GM18519 (cell line): ENCODE data around the gene ATP1B4.
"Not testable (repeated sequence)": the region's sequence is repeated elsewhere in the genome, so short reads cannot be mapped to it uniquely, and the experiment has no call there.

Source experiments
- ATAC-seq: cut with Tn5 transposase; IDR thresholded peaks from one replicate; pipeline ENCODE4 v1.9.1; 2021; ENCODE audit warnings: mild to moderate bottlenecking, moderate library complexity; ENCODE audit not compliant: unreplicated experiment, low FRiP score

The ATP1B4 gene

DNA sequence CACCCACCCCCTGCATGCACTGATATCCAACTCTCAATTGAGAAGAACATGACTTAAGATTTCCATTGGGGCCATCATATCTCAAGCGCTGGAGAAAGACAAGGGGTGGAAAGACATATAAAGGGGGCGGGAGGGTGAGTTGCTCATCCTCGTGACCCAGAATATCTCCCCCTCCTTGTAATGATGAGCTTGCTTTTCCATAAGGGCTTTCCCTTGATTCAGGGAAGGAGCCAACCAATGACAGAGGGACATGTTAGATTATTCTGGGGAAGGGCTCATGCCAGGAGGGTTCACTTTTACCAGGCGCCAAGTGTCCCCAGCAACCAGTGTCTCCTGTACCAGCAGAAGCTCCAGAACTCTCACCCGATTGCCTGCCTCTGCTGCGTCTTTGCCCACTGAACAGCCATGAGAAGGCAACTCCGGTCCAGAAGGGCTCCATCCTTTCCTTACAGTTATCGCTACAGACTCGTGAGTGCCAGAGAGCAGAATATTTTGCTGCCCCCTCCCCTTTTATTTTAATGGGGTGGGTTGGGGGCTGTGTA lies at the start of gene ATP1B4:
ATP1B4 (plus strand) TSS at position 326 of the 542 bp plus-strand sequence; CDS start at position 406, 80 bp downstream.
- ATAC-seq, result no peak

DNA sequence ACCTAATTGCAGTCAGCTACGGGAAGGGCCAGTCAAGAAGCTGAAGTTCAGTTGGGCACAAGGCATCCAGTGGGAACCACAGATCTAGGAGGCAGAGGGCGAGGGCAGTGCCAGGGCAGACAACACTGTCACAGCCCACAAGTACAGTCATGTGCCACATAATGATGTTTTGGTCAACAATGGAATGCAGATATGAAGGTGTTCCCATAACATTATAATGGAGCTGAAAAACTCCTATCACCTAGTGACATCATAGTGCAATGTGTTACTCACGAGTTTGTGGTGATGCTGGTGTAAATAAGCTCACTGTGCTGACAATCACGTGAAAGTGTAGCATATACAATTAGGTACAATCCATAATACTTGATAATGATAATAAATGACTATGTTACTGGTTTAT lies 46.1 kb upstream of the ATP1B4 start:
- no peak for ATAC-seq

DNA sequence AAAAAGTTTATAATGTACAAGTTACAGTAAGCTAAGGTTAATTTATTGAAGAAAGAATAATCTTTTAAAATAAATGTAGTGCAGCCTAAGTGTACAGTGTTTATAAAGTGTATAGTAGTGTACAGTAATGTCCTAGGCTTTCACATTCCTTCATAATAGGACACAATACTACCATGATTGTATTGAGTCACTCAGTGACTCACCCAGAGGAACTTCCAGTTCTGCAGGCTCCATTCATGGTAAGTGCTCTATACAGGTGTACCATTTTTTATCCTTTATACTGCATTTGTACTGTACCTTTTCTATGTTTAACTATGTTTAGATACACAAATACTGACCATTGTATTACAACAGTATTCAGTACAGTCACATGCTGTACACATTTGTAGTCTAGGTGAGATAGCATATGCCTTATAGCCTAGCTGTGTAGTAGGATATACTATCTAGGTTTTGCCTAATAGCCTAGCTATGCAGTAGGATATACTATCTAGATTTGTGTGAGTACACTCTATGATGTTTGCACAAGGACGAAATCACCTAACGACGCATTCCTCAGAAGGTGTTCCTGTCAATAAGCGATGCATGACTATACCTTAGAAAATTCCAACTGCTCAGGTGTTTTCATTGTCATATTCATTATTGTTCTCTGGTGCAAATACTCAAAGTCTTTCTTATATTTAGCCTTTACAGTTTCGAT lies 45.2 kb upstream of the ATP1B4 start:
- no peak for ATAC-seq

DNA sequence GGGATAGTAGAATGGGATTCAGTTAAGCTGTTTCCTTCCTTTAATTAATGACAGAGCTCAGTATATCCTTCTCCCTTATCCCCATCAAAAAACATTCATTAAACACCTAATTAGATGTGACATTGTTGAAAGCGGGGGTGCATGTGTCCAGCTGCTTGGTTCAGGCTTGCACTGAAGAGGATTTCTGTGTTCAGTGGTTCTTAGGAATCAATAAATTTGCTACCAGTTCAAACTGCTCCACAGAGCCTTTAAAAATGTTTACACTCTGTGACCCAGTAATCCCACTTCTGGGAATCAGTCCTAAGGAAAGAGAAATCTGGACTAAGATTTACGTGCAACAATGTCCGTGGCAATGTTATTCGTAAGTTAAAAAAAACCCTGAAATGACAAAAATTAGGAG lies 43.5 kb upstream of the ATP1B4 start:
- no peak for ATAC-seq

DNA sequence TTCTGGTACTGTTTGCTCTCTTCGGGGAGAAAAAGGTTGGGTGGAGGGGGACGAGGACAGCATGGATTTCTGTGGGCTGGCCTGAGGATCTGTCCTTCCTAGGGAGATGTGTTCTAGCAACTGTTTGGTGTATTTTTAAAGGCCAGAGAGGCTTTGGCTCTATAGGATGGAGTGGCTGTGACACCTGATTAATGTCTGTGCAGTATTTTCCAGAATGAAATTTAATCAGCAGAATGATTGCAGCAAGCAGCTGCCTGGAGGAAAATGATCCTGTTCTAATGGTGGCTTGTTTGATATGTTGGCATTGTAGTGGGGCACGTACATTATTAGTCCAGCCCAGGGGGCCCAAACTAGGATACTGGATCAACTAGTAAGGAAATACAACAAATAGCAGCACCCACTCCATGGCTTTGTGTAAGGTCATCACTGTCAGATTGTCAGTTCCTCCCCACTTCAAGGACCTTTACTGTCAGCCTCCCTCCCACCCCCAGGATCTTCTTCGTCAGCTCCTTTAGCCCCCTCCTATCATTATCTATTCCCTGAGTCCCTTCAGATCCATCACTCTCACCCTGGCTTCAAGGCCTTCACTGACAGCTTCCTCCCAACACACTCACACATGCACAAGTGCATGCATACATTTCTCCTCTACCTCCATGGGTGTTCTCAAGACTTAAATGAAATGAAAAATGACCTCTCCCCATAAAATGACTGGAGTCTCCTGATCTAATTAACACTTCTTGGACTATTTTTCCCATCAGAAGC lies 40.2 kb upstream of the ATP1B4 start:
- ATAC-seq, result no peak

DNA sequence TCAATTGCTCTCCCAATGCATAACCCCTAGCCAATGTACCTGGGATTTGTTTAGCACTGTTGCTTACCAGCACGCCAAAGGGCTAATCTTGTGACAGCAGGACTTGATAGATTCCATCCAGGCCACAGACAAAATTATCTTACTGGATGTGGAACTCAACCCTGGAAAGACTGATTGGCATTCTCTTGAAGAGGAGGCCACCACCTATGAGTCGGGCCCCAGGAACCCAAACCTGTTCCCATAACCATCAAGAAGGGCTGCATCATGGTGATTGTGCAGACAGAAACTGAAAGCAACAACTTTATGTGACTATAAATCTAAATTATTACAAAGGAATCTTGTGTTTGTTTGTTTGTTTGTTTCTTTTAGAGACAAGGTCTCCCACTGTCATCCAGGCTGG lies 30.8 kb upstream of the ATP1B4 start:
- no peak for ATAC-seq

DNA sequence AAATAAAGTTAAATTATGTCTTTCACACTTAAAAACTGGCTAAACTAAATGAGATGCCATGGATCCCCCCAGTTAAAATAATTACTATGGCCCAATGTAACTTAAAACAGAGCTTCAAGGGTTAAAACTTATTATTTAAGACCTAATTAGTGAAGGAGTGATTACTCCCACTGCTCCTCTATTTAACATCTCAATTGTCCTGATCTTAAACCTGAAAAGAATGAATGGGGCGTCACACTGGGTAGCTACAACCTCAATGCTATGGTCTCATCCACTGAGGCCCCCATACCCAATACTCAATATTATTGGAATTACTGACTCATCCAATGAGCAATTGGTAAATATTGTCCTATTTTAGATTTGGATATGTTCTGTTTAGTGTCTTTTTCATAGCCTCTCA lies 29.5 kb upstream of the ATP1B4 start:
- no peak for ATAC-seq

DNA sequence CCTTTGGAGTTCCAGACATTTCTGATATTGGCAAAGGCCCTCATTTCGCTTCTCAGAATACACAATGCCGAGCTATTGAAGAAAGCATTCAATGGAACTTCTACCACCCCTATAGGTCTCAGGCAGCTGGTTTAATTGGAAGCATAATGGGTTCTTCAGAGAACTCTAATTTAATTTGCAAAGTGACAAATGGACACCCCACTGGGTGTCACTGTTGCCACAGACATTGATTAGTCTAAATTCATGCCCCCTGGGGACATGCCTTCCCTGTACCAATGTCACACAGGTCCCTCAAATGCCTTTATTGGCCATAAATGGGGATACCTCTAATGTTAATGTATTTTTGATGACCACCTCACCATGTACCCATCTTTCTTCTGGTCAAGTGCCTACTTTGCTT lies 27.7 kb upstream of the ATP1B4 start:
- ATAC-seq, result no peak

DNA sequence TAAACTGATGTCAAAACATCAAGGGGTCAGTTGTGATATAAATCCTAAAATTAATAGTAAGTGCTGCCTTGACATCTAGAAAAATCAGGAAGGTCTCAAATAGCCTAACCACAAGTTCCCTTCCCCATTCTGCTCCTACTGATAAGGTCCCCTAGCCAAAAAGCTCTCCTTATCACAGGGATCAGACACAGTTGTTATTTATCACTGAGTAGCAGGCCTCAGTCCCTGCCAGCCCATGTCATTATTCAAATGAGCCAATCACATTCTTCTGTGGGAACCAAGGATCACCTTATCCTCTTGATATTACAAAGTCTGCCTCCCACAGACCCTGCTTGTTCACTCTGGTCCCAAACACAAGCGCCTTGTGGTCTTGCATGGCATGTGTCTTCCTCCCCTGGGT lies 27.3 kb upstream of the ATP1B4 start:
- ATAC-seq, result no peak

DNA sequence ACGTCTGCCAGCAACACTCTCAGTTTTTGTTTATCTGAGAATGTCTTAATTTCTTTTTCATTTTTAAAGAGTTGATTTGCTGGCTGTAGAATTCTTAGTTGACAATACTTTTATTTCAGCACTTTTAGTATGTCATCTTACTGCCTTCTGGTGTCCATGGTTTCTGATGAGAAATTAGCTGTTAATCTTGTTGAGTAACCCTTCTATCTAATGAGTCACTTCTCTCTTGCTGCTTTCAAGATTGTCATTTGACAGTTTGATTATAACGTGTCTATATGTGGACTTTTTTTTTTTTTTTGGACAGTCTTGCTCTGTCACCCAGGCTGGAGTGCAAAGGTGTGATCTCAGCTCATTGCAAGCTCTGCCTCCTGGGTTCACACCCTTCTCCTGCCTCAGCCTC lies 26.6 kb upstream of the ATP1B4 start:
- no peak for ATAC-seq

DNA sequence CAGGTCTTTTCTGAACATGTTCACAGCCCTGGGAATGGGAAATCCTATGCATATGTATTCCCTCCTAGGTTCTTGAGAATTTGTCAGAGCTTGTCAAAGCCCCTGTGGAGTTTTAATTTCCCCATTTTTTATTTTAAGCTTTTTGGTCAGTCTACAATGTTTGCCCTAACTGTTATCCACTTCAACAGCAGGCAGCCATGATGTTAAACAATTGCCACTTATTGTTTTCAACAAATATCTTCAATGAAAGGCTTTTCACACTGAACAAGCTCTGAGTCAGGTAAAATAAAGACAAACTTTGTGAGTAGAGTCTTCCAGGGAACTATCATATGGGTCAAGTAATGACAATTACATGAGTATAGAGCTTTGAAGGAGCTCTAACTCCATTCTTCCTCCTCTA lies 25.0 kb upstream of the ATP1B4 start:
- ATAC-seq, result no peak

DNA sequence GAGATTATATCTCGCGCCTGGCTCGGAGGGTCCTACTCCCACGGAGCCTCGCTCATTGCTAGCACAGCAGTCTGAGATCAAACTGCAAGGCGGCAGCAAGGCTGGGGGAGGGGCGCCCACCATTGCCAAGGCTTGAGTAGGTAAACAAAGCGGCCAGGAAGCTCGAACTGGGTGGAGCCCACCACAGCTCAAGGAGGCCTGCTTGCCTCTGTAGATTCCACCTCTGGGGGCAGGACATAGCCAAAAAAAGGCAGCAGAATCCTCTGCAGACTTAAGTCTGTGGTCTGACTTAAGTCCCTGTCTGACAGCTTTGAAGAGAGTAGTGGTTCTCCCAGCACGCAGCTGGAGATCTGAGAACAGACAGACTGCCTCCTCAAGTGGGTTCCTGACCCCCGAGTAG lies 17.3 kb upstream of the ATP1B4 start:
- ATAC-seq, result not testable (repeated sequence)

DNA sequence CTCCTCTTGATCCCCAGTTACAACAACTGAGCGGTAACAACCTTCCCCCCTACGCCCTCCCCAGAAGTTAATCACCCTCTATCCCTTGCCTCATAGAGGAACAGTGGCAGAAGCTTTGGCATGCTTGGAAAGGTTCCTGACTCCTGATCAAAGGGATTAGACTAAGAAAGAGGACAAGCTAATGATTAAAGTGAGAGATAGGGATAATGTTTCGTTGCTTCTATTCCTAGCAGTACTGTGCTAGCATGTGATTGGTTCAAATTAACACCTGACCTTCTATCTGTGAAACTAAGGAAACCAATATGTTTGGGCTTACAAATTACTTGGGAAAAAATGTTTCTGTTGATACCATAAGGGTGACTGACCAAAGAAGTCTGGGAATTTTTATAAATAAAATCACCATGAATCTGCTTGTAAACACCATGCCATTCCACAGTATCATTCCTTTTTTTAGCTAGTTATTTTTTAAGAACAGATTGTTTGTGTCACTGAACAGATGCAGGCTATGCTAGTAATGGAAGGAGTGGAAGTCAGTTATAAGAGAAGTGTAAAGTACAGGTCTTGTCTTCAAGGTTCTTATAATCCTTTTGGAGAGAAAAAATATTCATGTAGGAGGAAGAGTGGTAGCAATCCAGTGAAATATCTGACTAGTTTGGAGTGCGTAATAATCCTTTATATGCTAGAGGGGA lies 11.3 kb upstream of the ATP1B4 start:
- no peak for ATAC-seq

DNA sequence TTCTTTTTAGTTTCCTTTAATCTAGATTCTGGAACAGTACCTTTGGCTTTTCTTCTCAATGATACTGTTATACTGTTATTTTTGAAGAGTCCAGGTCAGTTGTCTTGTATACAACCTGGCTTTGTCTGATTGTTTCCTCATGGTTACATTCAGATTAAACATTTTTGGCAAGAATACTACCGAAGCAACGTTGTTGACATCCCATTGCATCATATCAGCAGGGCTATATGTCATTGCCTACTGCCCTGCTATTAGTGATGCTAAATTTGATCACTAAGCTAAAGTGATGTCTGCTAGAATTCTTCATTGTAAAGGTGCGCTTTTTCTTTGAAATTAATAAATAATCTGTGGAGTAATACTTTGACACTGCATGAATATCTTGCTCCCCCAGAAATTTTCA lies 5.8 kb upstream of the ATP1B4 start:
- no peak for ATAC-seq

DNA sequence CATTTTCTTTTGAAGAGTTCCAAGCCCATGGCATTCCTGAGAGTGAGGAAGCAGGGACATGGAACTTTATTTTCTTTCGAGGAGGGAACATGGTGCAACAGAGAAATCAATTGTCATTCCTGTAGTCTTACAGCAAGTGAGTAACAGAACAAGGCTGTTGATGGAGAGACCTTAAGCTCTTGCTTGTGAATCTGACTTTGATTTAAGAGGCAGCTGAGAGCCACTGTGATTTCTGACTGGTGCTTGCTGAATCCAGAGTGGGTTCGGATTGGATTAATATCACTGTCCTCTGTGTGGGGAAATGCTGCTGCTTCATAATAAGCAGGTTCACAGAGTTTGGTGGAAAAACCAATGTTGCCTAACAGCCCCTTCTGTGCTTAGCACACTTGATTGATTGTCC lies 4.7 kb upstream of the ATP1B4 start:
- no peak for ATAC-seq

DNA sequence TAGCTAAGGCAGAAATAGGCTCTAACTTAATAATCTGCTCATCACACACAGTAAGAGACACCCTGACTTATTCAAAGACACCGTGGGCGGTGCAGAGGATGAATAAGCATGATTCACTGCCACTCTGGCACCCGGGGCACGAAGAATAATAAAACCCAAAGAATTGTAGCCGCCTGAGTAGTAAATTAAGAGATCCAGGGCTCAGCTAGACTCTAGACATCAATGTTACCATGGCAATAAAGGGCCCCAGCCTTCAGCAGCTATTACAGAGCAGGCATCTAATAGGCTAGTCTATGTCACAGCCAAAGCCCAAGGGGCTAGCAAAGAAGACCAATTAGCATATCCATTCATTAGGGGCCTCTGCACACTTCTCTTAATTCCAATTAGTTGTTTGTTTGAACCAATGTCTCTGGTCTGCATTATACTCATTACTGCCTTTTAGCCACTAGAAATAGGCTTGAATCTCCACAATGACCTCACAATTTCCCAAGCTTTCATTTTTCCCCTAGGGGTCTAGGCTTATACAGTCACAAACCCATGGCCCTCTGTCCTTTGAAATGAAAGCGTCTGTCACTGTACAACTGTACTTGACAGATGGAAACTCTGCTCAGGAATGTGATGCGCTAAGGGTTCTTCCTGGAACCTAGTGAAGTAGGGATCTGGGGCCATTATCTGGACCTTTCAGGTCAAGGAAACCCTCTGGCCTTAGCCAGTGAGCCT lies 3.0 kb upstream of the ATP1B4 start:
- no peak for ATAC-seq

DNA sequence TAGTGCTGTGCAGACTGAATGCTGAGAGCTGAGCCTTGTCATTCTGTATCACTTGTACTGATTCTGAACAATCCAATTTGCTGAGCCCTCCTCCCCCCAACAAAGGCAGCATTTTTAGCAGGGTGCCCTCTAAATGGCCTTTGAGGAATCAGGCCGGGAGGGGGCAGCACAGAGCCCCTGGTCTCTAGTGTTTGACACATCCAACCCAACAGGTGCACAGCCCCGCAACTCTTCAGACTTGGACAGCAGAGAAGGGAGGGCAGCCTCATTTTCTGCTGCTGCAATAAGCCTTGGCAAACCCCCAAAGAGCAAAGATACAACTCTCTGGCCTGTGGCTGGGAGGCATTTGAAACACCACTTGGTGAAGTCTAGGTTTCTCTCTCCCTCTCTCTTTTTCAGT lies 3.4 kb downstream of the ATP1B4 start:
- ATAC-seq, result peak; percentile 53

DNA sequence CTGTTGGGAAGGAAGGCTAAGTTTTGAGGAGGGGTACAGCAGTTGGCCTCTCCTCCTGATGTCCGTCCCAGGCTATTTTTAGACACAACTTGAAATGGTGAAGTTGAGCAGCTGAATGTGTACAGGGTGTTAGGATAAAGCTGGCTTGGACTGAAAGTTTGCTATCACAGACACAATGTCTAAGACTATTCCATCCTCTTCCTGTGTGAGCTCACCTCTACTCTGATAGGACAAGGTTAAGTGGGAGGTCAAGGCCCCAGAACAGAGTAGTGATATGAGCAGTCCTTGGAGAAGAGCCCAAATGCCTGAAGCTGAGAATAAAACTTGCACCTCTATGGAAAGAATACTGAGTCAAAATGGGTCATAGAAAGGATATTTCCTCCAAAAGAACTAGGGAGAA lies 4.1 kb downstream of the ATP1B4 start:
- no peak for ATAC-seq

DNA sequence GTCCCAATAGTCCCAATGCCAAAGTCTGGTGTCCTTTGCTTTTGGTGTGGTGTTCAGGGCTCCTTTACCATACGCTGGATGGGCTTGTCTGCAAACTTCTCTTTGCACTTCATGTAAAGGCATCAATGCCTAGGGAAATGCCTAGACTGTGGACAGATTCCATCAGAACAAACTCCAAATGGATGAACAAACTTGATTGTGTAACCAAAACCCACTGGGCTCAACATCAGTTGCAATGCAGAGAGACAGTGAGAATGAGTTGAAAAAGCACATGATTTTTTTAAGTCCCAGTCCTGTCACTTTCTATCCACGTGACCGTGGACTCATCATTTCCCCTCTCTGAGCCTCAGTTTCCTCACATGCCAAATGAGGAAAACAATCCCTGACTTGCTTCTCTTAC lies 4.9 kb downstream of the ATP1B4 start:
- ATAC-seq, result no peak

DNA sequence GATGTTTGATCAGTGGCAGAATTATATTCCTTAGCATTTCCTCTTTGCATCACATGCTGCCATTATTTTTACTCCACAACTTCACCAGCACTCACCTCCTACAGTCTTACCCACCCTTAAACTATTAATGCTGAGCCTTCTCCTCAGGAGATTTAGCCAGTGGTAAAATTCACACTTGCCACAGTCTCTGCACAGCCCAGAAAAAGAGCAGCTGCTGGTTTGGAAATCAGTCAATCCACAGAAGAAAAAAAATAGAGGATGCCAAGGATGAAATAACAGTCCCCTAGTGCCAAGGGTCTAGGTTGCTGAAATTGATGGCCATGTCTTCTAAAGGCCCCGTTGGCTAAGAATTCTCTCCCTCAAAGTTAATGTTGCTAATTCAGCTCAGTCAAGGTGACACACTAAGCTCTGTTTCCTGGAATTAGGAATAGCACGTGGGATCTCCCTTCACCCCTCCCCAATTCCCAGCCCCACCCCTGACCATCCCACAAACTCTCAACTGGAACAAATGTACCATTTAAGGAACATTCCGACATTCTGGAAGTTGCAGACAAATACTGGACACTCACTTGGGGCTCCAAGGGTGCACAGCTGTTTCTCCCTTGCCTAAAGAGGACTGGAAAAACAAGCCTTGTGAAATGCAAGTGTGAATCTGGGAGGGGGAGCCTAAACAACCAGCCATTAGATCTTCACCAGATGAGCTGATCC lies 5.7 kb downstream of the ATP1B4 start:
- ATAC-seq, result no peak
